Psoas muscle (tissue), 8 donors: ENCODE data around the gene IL16. TPM values are rescaled to one million over a fixed set of nuclear protein-coding genes. Genes with fewer than 3 reads are reported as not detected.

ENCODE experiments used
- ATAC-seq, 4 donors: fragments of 200-7000 bp; cut with Tn5 transposase; one replicate each; pipeline ENCODE4 v1.9.1; 2020; ENCODE audit warnings: moderate library complexity in 3 of 4, mild to moderate bottlenecking in 2 of 4
- DNase-seq, 2 donors: peaks; one replicate each; pipeline ENCODE4 v3.0.0-alpha.2; 2020
- H3K27ac ChIP-seq: fragments of 200-600 bp; one replicate; pipeline ENCODE4 v1.8.0; 2022
- H3K27me3 ChIP-seq, 3 donors: fragments of 200-600 bp in 1 of 3; one replicate each; pipeline versions ENCODE4 v1.6.1 to v1.8.0; 2013 to 2022; ENCODE audit warnings: low read length in 2 of 3, mild to moderate bottlenecking in 2 of 3, moderate library complexity in 1 of 3; ENCODE audit not compliant: insufficient read depth in 3 of 3
- H3K36me3 ChIP-seq, 2 donors: fragments of 200-600 bp in 1 of 2; one replicate each; pipeline versions ENCODE4 v1.6.1 to v1.8.0; 2013 to 2022; ENCODE audit warnings: low read depth in 1 of 2, mild to moderate bottlenecking in 1 of 2, moderate library complexity in 1 of 2; ENCODE audit not compliant: insufficient read depth in 1 of 2
- H3K4me1 ChIP-seq: fragments of 200-600 bp; one replicate; pipeline ENCODE4 v1.8.0; 2022
- H3K4me3 ChIP-seq: fragments of 200-600 bp; one replicate; pipeline ENCODE4 v1.8.0; 2022; ENCODE audit warnings: mild to moderate bottlenecking
- H3K9me3 ChIP-seq: fragments of 200-600 bp; one replicate; pipeline ENCODE4 v1.8.0; 2022
- WGBS, 3 donors: extraction: QIAGEN DNeasy Blood & Tissue Kit; methylation state at CpG; one replicate each; pipeline versions ENCODE4 v1.1.6 to v1.1.7; 2013; 5-methylcytosine and 5-hydroxymethylcytosine counted together
- intact Hi-C, 2 donors: fragments of 100-400 bp; cut with DNase I; formaldehyde crosslinking; loops; one replicate each; pipeline versions ENCODE4 v1.11.0 to v1.14.2; 2022
- polyA plus RNA-seq, 3 donors: library from polyadenylated mRNA; stranded (reverse); fragments of 200-250 nt; gene quantifications; one replicate each; pipeline ENCODE4 v1.2.3, GENCODE V29; 2013
- total RNA-seq, 4 donors: library from RNA; stranded (reverse); fragmentation: NEBNext Ultra II Directional in 2 of 4; extraction: Animal tissue kit (Norgen Biotek cat#: 25700) in 2 of 4; gene quantifications; one replicate each; pipeline versions ENCODE4 v1.2.1 to v1.2.4, GENCODE V29; 2021 to 2023
- TF ChIP-seq, protein P1 (sequence below): fragments of 200-600 bp; IDR thresholded peaks from one replicate; pipeline ENCODE4 v1.8.0; 2022; ENCODE audit warnings: antibody characterized with exemption
- donor health status: healthy with polysubstance abuse.
- donor health status: DM: no; HTN: no; CAD: no; lungs with moderate emphysema.
- donor health status: Bipolar disorder and iron deficiency.
- donor health status: healthy.
- donor health status: DM: yes; HTN: yes; CAD: no.
- donor health status: DM: no; HTN: no; CAD: no.
- donor health status: DM: no; HTN: no; CAD: no.
- donor health status: DM: yes; HTN: yes; CAD: no.

Gene IL16
- total and polyA plus RNA-seq, 7 donors, result 1.2 to 5.3 (median 2.4) TPM

DNA sequence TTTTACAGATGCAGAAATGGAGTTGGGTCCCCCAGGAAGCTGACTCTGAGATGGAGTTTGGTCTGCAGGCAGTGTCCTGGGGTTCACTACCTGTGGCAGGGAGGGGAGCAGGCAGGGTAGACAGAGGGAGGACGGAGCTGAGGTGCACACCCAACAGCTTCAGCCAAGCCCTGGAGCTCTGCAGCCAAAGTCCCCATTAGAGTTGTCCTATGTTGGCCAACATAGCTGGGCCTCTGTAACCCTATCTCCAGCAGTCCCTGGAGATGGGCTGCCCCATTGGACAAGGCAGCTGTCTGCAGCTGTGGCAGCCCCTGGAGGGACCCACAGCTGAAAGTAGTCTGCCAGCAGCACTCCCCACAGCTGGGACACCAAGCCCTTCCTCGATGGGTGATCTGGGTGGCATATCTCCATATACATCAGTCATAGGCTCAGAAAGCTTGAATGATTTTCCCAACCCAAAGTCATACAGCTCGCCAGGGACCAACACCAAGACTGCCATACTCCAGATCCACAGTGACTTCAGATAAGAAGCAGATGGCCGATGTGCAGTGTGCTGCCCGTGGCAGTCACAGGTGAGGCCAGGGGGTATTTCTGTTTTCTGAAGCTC lies 95.3 kb downstream of the IL16 start:
- DNase-seq, result no peak
- intact Hi-C loops, result no loop called here
- WGBS, 3 donors, result 58 to 63% (median 61%) methylated on average over 5 of the region's 5 CpGs

DNA sequence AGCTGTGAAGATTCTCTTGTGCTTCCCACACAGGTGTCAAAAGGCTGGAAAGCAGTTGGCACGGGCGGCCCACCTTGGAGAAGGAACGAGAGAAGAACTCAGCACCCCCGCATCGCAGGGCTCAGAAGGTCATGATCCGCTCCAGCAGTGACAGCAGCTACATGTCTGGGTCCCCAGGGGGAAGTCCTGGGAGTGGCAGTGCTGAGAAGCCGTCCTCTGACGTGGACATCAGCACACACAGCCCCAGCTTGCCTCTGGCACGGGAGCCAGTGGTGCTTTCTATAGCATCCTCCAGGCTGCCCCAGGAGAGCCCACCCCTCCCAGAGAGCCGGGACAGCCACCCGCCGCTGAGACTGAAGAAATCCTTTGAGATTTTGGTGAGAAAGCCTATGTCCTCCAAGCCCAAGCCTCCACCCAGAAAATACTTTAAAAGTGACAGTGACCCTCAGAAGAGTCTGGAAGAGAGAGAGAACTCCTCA lies 95.9 kb downstream of the IL16 start:
- Histone ChIP-seq H3K4me1 (no peaks in the 10 kb centered on the region), H3K27ac (no peak overlapping the region), H3K9me3 (no peaks in the 10 kb centered on the region), H3K36me3 (no peaks in the 10 kb centered on the region), H3K4me3 (no peak overlapping the region), H3K27me3 (no peaks in the 10 kb centered on the region)
- intact Hi-C loops, result no loop called here
- 66 to 72% (median 67%) methylated on average over 12 of the region's 12 CpGs for WGBS, 3 donors
- TF ChIP-seq, protein P1, sequence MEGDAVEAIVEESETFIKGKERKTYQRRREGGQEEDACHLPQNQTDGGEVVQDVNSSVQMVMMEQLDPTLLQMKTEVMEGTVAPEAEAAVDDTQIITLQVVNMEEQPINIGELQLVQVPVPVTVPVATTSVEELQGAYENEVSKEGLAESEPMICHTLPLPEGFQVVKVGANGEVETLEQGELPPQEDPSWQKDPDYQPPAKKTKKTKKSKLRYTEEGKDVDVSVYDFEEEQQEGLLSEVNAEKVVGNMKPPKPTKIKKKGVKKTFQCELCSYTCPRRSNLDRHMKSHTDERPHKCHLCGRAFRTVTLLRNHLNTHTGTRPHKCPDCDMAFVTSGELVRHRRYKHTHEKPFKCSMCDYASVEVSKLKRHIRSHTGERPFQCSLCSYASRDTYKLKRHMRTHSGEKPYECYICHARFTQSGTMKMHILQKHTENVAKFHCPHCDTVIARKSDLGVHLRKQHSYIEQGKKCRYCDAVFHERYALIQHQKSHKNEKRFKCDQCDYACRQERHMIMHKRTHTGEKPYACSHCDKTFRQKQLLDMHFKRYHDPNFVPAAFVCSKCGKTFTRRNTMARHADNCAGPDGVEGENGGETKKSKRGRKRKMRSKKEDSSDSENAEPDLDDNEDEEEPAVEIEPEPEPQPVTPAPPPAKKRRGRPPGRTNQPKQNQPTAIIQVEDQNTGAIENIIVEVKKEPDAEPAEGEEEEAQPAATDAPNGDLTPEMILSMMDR, result no peak
- DNase-seq (no peak), ATAC-seq (no peak)

More for the DNA sequence above, 95.3 kb downstream of the IL16 start:
- Histone ChIP-seq H3K9me3 (no peaks in the 10 kb centered on the region), H3K36me3 (no peaks in the 10 kb centered on the region), H3K27ac (no peak overlapping the region), H3K4me3 (no peak overlapping the region), H3K4me1 (no peaks in the 10 kb centered on the region), H3K27me3 (no peaks in the 10 kb centered on the region)
- no peak for ATAC-seq
- TF ChIP-seq, protein P1, result no peak

DNA sequence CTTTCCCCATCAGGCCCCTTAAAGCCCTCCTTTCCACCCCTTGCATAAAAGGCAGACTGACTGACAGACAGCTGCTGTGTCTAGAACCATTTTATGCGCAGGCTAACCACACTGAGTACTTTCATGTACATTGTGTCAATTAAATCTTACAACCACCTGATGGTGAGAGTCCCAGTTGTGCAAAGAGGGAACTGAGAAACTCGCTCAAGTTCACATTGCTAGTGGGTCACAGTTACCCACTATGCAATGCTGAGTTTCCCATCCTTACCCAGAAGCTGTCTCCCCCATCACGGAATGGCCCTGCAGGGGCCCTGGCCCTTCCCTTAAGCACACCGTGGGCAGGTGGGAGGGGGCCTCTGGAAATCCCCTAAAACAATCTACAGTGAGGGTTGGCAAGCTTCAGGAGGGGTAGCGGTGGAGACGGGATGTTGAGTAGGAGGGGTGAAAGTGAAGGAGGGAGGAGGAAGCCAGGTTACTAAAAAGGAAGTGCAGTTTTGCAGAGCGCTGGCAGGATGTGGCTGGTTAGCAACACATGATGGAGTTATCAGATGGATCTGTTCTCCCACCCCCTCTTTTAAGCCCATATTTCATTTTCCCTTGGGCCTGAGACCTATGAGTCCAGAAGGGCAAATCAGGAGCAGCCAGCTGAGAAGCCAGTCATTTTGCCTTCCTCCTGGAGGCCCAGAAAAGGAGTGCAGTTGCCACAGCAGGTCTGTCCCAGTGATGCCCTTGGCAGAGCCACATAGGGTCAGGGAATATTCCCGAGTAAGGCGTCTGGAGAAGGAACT lies 97.2 kb downstream of the IL16 start:
- no peak overlapping the region for H3K4me3 ChIP-seq
- H3K27me3 ChIP-seq, result no peaks in the 10 kb centered on the region
- TF ChIP-seq, protein P1, result no peak
- WGBS, 3 donors, result 57 to 67% (median 63%) methylated on average over 9 of the region's 9 CpGs
- intact Hi-C loops, result no loop called here
- DNase-seq, result no peak
- no peaks in the 10 kb centered on the region for H3K36me3 ChIP-seq
- ATAC-seq, result no peak
- no peaks in the 10 kb centered on the region for H3K4me1 ChIP-seq
- no peak overlapping the region for H3K27ac ChIP-seq
- no peaks in the 10 kb centered on the region for H3K9me3 ChIP-seq

DNA sequence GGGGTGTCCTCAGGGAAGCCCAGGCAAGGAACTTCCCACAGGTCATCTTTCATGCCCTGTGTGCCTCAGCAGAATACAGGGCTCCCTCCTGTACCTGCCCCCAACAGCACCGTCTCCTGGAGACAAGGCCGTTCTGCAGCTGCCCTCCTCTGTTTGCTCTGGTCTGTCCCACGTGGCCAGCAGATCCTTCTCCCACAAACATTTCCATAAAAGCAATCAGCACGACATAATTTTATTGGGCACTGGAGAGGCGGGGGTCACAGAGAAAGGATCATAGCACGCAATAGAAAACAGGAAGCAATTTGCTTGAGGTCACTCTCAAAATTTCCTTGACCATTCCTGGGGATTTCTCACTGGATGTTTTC lies 97.8 kb downstream of the IL16 start:
- TF ChIP-seq, protein P1, result no peak
- ATAC-seq (no peak), DNase-seq (no peak)
- H3K4me3 ChIP-seq, result no peak overlapping the region
- H3K9me3 ChIP-seq, result no peaks in the 10 kb centered on the region
- WGBS, 3 donors, result 41 to 57% (median 51%) methylated on average over 6 of the region's 6 CpGs
- H3K27me3 ChIP-seq, result no peaks in the 10 kb centered on the region
- no peaks in the 10 kb centered on the region for H3K4me1 ChIP-seq
- H3K27ac ChIP-seq, result no peak overlapping the region
- H3K36me3 ChIP-seq, result no peaks in the 10 kb centered on the region
- intact Hi-C loops, result no loop called here
